ENCODE results near the gene VPS37B.

DNA sequence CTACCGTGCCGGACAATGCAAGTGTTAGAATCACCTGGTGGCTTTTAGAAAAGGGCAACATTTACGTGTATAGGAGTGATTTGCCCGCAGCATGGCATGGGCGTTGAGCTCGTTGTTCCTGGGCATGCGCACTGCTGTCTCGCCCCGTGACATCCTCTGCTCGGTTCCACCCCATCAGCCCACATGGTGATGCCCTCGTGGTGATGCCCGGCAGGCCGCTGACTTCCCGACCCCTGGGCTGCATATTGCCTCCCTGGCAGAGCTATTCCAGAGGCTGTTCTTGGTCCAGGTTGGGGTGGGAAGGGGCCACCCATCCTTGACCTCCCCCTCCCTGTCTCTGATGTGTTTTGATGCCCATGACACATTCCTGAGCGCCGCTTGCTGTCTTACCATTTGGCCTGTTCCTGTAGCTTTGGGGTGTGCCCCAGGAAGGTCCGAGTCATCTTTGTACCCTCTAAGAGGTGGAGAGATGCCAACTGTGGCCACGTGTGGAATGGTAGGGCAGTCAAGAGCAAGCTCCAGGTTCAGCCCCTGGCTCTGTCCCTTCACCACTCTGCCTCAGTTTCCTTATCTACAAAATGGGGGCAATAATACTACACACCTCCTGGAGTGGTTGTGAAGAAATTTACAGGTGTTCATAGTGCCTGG is 55.9 kb downstream of the VPS37B start:
- TF ChIP-seq GATA2 (IDR thresholded peaks at IDR 0.05; ENCODE audit: low read depth, low read length) (no peak), GATA3 (IDR thresholded peaks at IDR 0.05; ENCODE audit: low read depth, low read length) (no peak)
